ENCODE results near the gene CPT2.

The CPT2 gene

DNA sequence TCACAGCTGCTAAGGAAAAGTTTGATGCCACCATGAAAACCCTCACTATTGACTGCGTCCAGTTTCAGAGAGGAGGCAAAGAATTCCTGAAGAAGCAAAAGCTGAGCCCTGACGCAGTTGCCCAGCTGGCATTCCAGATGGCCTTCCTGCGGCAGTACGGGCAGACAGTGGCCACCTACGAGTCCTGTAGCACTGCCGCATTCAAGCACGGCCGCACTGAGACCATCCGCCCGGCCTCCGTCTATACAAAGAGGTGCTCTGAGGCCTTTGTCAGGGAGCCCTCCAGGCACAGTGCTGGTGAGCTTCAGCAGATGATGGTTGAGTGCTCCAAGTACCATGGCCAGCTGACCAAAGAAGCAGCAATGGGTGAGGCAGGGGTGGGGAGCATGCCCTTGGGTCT is 14.3 kb downstream of the CPT2 start:
- TF ChIP-seq, protein P1, sequence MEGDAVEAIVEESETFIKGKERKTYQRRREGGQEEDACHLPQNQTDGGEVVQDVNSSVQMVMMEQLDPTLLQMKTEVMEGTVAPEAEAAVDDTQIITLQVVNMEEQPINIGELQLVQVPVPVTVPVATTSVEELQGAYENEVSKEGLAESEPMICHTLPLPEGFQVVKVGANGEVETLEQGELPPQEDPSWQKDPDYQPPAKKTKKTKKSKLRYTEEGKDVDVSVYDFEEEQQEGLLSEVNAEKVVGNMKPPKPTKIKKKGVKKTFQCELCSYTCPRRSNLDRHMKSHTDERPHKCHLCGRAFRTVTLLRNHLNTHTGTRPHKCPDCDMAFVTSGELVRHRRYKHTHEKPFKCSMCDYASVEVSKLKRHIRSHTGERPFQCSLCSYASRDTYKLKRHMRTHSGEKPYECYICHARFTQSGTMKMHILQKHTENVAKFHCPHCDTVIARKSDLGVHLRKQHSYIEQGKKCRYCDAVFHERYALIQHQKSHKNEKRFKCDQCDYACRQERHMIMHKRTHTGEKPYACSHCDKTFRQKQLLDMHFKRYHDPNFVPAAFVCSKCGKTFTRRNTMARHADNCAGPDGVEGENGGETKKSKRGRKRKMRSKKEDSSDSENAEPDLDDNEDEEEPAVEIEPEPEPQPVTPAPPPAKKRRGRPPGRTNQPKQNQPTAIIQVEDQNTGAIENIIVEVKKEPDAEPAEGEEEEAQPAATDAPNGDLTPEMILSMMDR (IDR thresholded peaks at IDR 0.05; ENCODE audit: unreplicated experiment in 3 of 3), result no peak
- Mint-ChIP-seq H3K4me3 (no peak overlapping the region), H3K4me1 (no peaks in the 10 kb centered on the region), H3K9me3 (peaks cover 11% of the 10 kb centered on the region), H3K36me3 (ENCODE audit: low read depth) (peaks cover 75% of the 10 kb centered on the region), H3K27me3 (ENCODE audit: low read depth) (no peaks in the 10 kb centered on the region), H3K27ac (no peak overlapping the region)

DNA sequence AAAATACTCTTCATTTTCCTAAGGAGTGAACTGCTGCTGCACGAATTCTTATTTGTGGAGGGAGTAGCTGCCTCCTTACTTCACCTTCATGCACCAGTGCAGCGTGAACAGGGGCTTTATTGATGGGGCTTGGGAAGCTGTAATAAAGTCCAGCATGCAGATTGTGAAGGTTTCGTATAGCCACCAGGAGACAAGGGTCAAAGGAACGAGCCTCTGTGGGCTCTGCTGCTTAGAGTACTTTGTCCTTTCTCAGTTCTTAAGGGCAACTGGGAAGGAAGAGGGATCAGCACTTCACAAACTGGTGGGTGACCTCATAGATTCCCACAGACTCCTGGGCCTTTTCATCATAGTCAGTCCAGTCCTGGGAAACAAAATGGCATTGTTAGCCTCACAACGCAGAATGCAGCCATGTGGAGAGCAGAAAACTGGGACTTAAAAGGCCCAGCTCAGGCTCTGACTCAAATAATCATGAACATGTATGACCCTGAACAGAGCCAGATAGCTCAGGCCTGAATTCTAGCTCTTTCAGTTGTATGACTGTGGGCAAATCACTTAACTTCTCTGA is 17.8 kb downstream of the CPT2 start:
- peak overlapping the region in 2 of 3 experiments; percentile 57 to 92 for H3K27ac Mint-ChIP-seq
- no peaks in the 10 kb centered on the region for H3K9me3 Mint-ChIP-seq
- no peak overlapping the region for H3K4me3 Mint-ChIP-seq
- H3K36me3 Mint-ChIP-seq (ENCODE audit: low read depth), result peaks cover 60% of the 10 kb centered on the region
- no peaks in the 10 kb centered on the region for H3K27me3 Mint-ChIP-seq (ENCODE audit: low read depth)
- TF ChIP-seq, protein P1 (IDR thresholded peaks at IDR 0.05; ENCODE audit: unreplicated experiment in 3 of 3), result no peak
- H3K4me1 Mint-ChIP-seq, result peaks cover 12% of the 10 kb centered on the region

DNA sequence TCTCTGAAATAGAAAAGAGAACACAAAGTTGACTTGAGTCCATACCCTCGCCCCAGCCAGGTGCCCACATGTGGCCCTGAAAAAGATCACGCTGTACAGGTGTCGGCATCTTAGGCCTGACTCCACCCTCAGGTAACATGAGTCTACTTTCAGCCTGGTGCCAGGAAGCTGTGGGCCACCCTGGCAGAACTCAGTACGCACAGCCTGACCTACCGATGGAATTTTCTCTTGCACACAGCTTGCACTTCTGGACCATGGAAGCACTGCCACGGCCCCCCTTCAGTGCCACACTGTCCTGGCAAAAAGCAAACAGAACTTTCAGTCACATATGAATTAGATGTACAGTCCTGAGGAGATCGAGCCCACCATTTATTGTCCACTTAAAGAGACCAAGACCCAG is 21.6 kb downstream of the CPT2 start:
- TF ChIP-seq, protein P1 (IDR thresholded peaks at IDR 0.05; ENCODE audit: unreplicated experiment in 3 of 3), result no peak
- Mint-ChIP-seq H3K4me3 (peak overlapping the region; percentile 91 to 98 (median 92)), H3K4me1 (peaks cover 19% of the 10 kb centered on the region), H3K27me3 (ENCODE audit: low read depth) (no peaks in the 10 kb centered on the region), H3K36me3 (ENCODE audit: low read depth) (peaks cover 31% of the 10 kb centered on the region), H3K27ac (peak overlapping the region; percentile 85 to 99 (median 99)), H3K9me3 (no peaks in the 10 kb centered on the region)

DNA sequence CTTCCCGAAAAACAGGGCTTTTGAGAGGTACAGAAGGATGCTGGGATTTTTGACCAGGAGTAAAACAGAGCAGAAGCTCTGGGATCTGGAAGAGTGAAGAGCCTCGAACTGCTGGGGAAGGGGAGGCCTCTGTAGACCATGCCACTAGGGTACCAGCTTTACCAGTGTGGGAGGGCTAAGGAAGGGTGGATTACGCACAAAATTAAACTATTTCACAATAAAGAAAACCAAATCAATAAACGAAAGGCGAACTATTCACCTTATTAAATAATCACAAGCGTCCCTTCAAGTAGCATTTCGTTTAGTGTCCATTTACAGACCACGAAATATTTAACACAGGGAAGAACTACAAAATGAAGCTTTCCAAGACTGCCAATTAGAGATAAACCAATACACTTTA is 23.1 kb downstream of the CPT2 start:
- Mint-ChIP-seq H3K9me3 (no peaks in the 10 kb centered on the region), H3K27ac (peak overlapping the region; percentile 85 to 99 (median 99)), H3K27me3 (ENCODE audit: low read depth) (no peaks in the 10 kb centered on the region), H3K4me1 (peaks cover 19% of the 10 kb centered on the region), H3K4me3 (peak overlapping the region; percentile 91 to 98 (median 92)), H3K36me3 (ENCODE audit: low read depth) (peaks cover 20% of the 10 kb centered on the region)
- TF ChIP-seq, protein P1 (IDR thresholded peaks at IDR 0.05; ENCODE audit: unreplicated experiment in 3 of 3), result no peak

DNA sequence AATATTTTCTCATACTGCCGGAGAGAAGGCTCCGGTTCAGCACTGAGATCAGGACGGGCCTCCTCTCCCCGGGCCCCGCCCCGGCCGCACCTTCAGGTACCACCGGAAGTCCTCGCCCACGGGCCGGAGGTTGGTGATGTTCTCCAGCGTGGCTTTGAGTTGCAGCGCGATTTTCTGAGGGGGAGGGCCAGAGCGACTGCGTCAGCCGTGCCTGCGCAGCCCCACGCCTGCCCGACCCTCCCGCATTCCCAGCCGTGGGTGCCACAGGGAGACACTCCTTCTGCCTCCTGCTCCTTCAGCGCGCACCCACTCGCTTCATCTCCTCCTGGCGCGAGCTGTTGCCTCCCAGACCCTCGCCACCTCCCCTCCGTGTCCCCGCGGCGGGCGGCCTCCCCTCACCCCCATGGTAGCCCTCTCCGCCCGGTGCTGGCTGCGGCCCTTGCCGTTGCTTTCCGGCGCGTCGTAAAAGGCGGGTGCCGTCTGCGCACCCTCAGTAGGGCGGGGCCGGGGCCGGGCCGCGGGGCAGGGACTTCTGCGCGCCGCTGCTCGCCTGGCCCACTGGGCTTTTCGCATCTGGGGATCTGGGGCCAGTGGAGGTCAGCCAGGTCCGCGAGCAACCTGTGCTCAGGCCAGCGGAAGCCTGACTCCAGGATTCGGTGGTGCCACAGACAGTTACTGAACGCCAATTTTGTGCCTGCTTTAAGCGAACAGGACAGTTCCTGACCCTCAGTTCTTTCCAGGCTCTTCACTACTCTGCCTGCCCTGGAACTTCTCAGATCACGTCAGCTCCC is 23.7 kb downstream of the CPT2 start, which contains the start of gene CZIB:
TSS of gene CZIB (minus strand) at position 464 of the 791 bp plus-strand sequence. CDS start at position 405, 59 bp downstream.
- Mint-ChIP-seq H3K27ac (peak within 1 kb of the TSS; percentile 85 to 99 (median 99)), H3K4me1 (peaks cover 19% of the 10 kb centered on the region), H3K36me3 (ENCODE audit: low read depth) (peaks cover 20% of the 10 kb centered on the region), H3K9me3 (no peaks in the 10 kb centered on the region), H3K4me3 (peak within 1 kb of the TSS; percentile 91 to 98 (median 92)), H3K27me3 (ENCODE audit: low read depth) (no peaks in the 10 kb centered on the region)
- TF ChIP-seq, protein P1 (IDR thresholded peaks at IDR 0.05; ENCODE audit: unreplicated experiment in 3 of 3), result no peak

All from nephron (organoid).